GM21529 (cell line): Measurements from ENCODE around the gene APP.
"Not testable (repeated sequence)": the region's sequence is repeated elsewhere in the genome, so short reads cannot be mapped to it uniquely, and the experiment has no call there.

ENCODE experiments used
- ATAC-seq: cut with Tn5 transposase; IDR thresholded peaks from one replicate; pipeline ENCODE4 v1.9.1; 2021; ENCODE audit not compliant: unreplicated experiment

APP gene

GRCh38 chr21:26100573-26100972 is 70.0 kb downstream of the APP start:
- no peak for ATAC-seq

- no peak for ATAC-seq
Measured at GRCh38 chr21:26099610-26100219, 70.9 kb downstream of the APP start.

- no peak for ATAC-seq
Measured at GRCh38 chr21:26098772-26099397, 71.7 kb downstream of the APP start.

- ATAC-seq: no peak
Measured at GRCh38 chr21:26097475-26097874, 73.1 kb downstream of the APP start.

- no peak for ATAC-seq
Measured at GRCh38 chr21:26096494-26097371, 73.8 kb downstream of the APP start.

GRCh38 chr21:26095131-26095530 is 75.4 kb downstream of the APP start:
- no peak for ATAC-seq

- ATAC-seq: no peak
Measured at GRCh38 chr21:26093122-26093521, 77.4 kb downstream of the APP start.

GRCh38 chr21:26091480-26092018 is 79.0 kb downstream of the APP start:
- no peak for ATAC-seq

- no peak for ATAC-seq
Measured at GRCh38 chr21:26089730-26090129, 80.8 kb downstream of the APP start.

GRCh38 chr21:26087223-26087918 is 83.2 kb downstream of the APP start:
- ATAC-seq: no peak

GRCh38 chr21:26085882-26086281 is 84.7 kb downstream of the APP start:
- no peak for ATAC-seq

GRCh38 chr21:26085127-26085526 is 85.4 kb downstream of the APP start:
- no peak for ATAC-seq

- ATAC-seq: no peak
Measured at GRCh38 chr21:26082549-26082948, 88.0 kb downstream of the APP start.

GRCh38 chr21:26081175-26081760 is 89.3 kb downstream of the APP start:
- not testable (repeated sequence) for ATAC-seq

- no peak for ATAC-seq
Measured at GRCh38 chr21:26080211-26080610, 90.4 kb downstream of the APP start.

GRCh38 chr21:26079366-26079765 is 91.2 kb downstream of the APP start:
- no peak for ATAC-seq

GRCh38 chr21:26077521-26077920 is 93.0 kb downstream of the APP start:
- no peak for ATAC-seq

GRCh38 chr21:26072666-26073615 is 97.6 kb downstream of the APP start:
- ATAC-seq: no peak

GRCh38 chr21:26070822-26071425 is 99.6 kb downstream of the APP start:
- peak; percentile 74 for ATAC-seq
